Thyroid gland (tissue), 4 donors: ENCODE results near the gene ANO1. TPM values are rescaled to one million over a fixed set of nuclear protein-coding genes. Genes with fewer than 3 reads are reported as not detected.
"Not testable (repeated sequence)": the region's sequence is repeated elsewhere in the genome, so short reads cannot be mapped to it uniquely, and the experiment has no call there.

Experiments used
- DNase-seq, 2 donors: peaks; one replicate each; pipeline ENCODE4 v3.0.0-alpha.2; 2019
- H3K27ac ChIP-seq, 3 donors: fragments of 200-600 bp; sonication (generic); 1 replicate in 2 of 3; 2 replicates in 1 of 3; pipeline ENCODE4 v1.5.1; 2016 to 2019; ENCODE audit warnings: mild to moderate bottlenecking in 1 of 3, moderate library complexity in 1 of 3
- H3K27me3 ChIP-seq: fragments of 200-600 bp; sonication (generic); one replicate; pipeline ENCODE4 v1.5.1; 2019
- H3K36me3 ChIP-seq, 2 donors: fragments of 200-600 bp; sonication (generic); one replicate each; pipeline ENCODE4 v1.5.1; 2016 to 2019
- H3K4me1 ChIP-seq, 2 donors: fragments of 200-600 bp; sonication (generic); one replicate each; pipeline ENCODE4 v1.5.1; 2017 to 2019
- H3K4me3 ChIP-seq, 3 donors: fragments of 200-600 bp; sonication (generic); replicated peaks in 1 of 3; 1 replicate in 2 of 3; 2 replicates in 1 of 3; pipeline ENCODE4 v1.5.1; 2016; ENCODE audit warnings: mild to moderate bottlenecking in 1 of 3
- H3K9me3 ChIP-seq: fragments of 200-600 bp; sonication (generic); one replicate; pipeline ENCODE4 v1.5.1; 2017
- POLR2A ChIP-seq, 2 donors: fragments of 450-650 bp; IDR thresholded peaks; one replicate each; pipeline ENCODE4 v1.6.1; 2017; ENCODE audit warnings: antibody characterized with exemption in 2 of 2, mild to moderate bottlenecking in 2 of 2, moderate library complexity in 1 of 2
- WGBS, 2 donors: methylation state at CpG; one replicate each; pipeline ENCODE4 v1.1.5; 2017; 5-methylcytosine and 5-hydroxymethylcytosine counted together
- intact Hi-C: fragments of 100-400 bp; cut with DNase I; formaldehyde crosslinking; loops from one replicate; pipeline ENCODE4 v1.15.1; 2023
- total RNA-seq, 4 donors: library from RNA; depleted of rRNA; stranded (reverse); fragments of >200 nt; gene quantifications; one replicate each; pipeline ENCODE4 v1.2.3, GENCODE V29; 2016
- TF ChIP-seq, protein P1 (sequence below), 6 experiments: fragments of 200-600 bp in 3 of 6; fragments of 450-650 bp in 3 of 6; sonication (generic) in 3 of 6; IDR thresholded peaks; one replicate each; pipeline ENCODE4 v1.5.1; 2016 to 2019; ENCODE audit warnings: antibody characterized with exemption in 6 of 6, mild to moderate bottlenecking in 2 of 6, inconsistent platforms in 1 of 6, moderate library complexity in 1 of 6

ANO1 gene
- total RNA-seq, 4 donors from 2014 or later, result 25.8 to 56.2 (median 35.3) TPM

DNA sequence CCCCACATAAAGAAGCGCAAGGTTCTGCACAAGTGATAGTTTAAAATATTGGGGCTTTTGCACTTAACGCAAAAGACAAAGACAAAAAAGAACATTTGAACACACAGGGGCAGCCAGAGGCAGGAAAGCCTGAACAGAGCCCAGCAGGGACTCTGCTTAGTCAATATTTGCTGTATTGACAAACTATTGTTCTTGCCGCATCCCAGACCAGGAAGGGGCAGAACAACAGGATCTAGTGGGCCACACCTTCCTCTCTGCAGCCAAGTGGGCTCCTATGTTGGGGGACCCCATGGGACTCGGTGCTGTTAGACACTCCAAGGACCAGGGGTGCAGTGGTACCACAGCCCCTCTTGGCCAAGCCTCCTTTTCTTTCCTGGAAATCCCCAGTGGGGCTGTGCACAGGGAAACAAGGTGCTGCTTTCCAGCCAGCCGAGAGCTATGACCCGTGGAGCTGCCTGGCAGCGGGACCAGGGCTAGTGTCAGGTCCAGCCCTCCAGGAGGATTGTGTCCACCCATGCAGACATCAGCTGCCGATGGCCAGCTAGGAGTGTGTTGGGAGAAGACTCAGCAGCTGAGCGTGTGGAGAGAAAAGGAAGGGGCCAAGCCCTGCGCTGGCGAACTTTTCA is 43.3 kb upstream of the ANO1 start:
- no peak overlapping the region for H3K27ac ChIP-seq
- TF ChIP-seq, protein P1, sequence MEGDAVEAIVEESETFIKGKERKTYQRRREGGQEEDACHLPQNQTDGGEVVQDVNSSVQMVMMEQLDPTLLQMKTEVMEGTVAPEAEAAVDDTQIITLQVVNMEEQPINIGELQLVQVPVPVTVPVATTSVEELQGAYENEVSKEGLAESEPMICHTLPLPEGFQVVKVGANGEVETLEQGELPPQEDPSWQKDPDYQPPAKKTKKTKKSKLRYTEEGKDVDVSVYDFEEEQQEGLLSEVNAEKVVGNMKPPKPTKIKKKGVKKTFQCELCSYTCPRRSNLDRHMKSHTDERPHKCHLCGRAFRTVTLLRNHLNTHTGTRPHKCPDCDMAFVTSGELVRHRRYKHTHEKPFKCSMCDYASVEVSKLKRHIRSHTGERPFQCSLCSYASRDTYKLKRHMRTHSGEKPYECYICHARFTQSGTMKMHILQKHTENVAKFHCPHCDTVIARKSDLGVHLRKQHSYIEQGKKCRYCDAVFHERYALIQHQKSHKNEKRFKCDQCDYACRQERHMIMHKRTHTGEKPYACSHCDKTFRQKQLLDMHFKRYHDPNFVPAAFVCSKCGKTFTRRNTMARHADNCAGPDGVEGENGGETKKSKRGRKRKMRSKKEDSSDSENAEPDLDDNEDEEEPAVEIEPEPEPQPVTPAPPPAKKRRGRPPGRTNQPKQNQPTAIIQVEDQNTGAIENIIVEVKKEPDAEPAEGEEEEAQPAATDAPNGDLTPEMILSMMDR (IDR thresholded peaks at IDR 0.05), result no peak
- no peak for TF ChIP-seq POLR2A (IDR thresholded peaks at IDR 0.05)
- H3K4me1 ChIP-seq, result peaks cover 0 to under 1% of the 10 kb centered on the region in 2 donors
- H3K27me3 ChIP-seq, result no peaks in the 10 kb centered on the region
- DNase-seq, result peak; percentile 32 to 33
- intact Hi-C loops, result no loop called here
- WGBS, 2 donors, result 62 to 72% methylated on average over 11 of the region's 11 CpGs
- no peaks in the 10 kb centered on the region for H3K9me3 ChIP-seq
- no peak overlapping the region for H3K4me3 ChIP-seq
- no peaks in the 10 kb centered on the region for H3K36me3 ChIP-seq

DNA sequence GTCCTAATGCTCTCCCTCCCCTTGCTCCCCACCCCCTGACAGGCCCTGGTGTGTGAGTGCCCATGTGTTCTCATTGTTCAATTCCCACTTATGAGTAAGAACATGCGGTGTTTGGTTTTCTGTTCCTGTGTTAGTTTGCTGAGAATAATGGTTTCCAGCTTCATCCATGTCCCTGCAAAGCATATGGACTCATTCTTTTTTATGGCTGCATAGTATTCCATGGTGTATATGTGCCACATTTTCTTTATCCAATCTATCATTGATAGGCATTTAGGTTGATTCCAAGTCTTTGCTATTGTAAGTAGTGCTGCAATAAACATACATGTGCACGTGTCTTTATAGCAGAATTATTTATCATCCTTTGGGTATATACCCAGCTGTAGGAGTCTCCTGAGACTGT is 42.5 kb upstream of the ANO1 start:
- H3K9me3 ChIP-seq, H3K27ac ChIP-seq, DNase-seq, H3K27me3 ChIP-seq, intact Hi-C loops, H3K4me1 ChIP-seq, H3K4me3 ChIP-seq, H3K36me3 ChIP-seq: not testable (repeated sequence)
- 91 to 96% methylated on average over 2 of the region's 2 CpGs for WGBS, 2 donors

DNA sequence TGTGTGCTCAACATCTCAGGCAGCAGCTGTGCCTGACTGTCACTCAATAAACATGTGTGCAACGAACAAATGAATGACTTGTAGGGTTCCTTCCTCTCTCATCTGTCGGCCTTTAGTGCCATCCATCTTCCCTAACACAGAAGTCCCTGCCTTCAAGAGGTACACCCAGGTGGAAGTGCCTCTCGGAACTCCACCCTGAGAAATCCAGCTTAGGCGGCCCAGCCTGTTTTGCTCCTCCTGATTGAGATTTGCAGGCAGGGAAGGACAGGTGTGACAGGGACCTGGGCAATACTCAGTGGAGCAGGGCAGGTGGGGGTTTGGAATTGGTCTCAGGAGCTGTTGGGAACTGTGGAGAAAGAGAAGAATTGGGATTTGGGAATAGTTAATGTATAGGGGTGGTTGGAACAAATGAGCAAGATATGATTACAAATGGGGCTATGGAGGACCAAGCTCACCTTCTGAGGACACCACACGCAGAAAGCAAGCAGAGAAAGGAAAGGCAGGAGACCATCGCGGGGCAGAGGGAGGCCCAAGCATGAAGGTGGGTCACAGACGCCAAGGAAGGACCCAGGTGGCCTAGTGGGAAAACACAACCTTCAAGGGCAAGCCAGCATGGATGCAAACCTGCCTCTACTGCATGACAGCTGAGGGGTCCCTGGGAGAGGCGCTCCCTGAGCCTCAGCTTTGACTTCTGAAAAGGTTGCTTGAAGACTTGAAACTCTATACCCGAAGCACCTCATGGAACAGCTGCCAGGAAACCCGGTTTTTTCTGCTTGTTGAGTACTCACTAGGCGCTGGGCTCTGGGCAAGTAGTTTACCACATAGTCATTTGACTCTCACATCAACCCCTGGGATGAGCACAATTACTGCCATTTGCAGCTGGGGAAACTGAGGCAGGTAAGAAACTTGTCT is 40.9 kb upstream of the ANO1 start:
- Histone ChIP-seq H3K36me3 (no peaks in the 10 kb centered on the region), H3K27ac (no peak overlapping the region), H3K4me1 (no peaks in the 10 kb centered on the region), H3K9me3 (no peaks in the 10 kb centered on the region), H3K4me3 (no peak overlapping the region), H3K27me3 (no peaks in the 10 kb centered on the region)
- DNase-seq, result no peak
- TF ChIP-seq, protein P1 (IDR thresholded peaks at IDR 0.05), result no peak
- TF ChIP-seq POLR2A (IDR thresholded peaks at IDR 0.05), result no peak
- WGBS, 2 donors, result 85 to 95% methylated on average over 12 of the region's 12 CpGs
- intact Hi-C loops, result no loop called here

DNA sequence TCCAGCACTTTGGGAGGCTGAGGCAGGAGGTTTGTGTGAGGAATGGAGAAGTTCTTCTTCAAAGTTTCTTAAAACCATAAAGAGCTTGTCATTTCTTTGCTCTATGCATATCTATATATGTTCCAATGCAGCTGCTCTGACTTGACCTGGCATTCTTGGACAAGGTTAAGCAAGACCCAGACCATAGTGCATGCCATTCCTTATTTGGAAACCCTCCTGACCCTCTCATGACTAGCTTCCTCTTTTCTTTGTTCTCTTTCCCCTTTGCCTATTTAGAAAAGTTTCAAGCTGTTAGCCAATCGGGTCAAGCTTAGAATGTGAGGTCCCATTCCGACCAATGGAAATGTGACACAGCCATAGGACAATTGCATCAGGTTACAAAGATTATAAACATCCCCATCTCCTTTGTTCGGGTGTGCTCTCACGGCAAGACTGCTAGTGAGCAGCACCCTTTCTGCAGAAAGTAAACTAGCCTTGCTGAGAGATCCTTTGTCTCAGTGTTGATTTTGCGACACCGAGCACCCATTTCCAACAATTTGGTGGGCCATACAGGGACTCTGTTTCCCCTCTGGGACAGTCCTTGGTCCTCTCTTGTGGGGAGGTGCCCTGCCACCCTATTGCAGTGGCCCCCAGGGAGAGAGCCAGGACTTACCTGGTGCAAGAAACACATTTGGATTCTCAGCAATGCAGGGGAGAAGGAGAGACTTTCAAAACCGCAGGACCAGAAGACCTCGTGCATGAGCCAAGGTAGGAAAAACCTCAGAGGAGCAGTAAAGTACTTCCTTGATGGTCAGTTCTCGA is 39.9 kb upstream of the ANO1 start:
- no peaks in the 10 kb centered on the region for H3K4me1 ChIP-seq
- H3K4me3 ChIP-seq, result no peak overlapping the region
- H3K27me3 ChIP-seq, result no peaks in the 10 kb centered on the region
- intact Hi-C loops, result no loop called here
- H3K27ac ChIP-seq, result no peak overlapping the region
- H3K36me3 ChIP-seq, result no peaks in the 10 kb centered on the region
- WGBS, 2 donors, result 91% methylated on average over 9 of the region's 9 CpGs
- DNase-seq, result no peak
- no peak for TF ChIP-seq POLR2A (IDR thresholded peaks at IDR 0.05)
- TF ChIP-seq, protein P1 (IDR thresholded peaks at IDR 0.05), result no peak
- H3K9me3 ChIP-seq, result no peaks in the 10 kb centered on the region

DNA sequence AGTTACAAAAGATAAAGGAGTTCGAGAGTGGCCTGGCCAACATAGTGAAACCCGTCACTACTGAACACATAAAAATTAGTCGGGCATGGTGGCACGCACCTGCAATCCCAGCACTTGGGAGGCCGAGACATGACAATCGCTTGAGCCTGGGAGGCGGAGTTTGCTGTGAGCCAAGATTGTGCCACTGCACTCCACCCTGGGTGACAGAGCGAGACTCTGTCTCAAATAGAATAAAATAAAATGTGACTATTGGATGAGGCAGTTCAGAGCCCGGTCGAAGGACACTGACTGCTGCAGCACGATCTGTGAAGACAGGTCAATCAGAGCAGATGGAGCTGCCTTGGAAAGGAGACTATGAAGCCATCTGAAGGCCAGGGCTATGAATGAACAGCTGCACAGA is 37.7 kb upstream of the ANO1 start:
- H3K9me3 ChIP-seq, result no peaks in the 10 kb centered on the region
- intact Hi-C loops, result no loop called here
- no peak overlapping the region for H3K27ac ChIP-seq
- H3K36me3 ChIP-seq, result no peaks in the 10 kb centered on the region
- TF ChIP-seq POLR2A (IDR thresholded peaks at IDR 0.05), result no peak
- TF ChIP-seq, protein P1 (IDR thresholded peaks at IDR 0.05), result no peak
- H3K4me1 ChIP-seq, result no peaks in the 10 kb centered on the region
- no peak for DNase-seq
- H3K4me3 ChIP-seq, result no peak overlapping the region
- 96 to 97% methylated on average over 11 of the region's 11 CpGs for WGBS, 2 donors
- no peaks in the 10 kb centered on the region for H3K27me3 ChIP-seq
